HepG2 (cell line): ENCODE results near the gene MARS1. TPM values are rescaled to one million over a fixed set of nuclear protein-coding genes. Genes with fewer than 3 reads are reported as not detected.

Source experiments
- ATAC-seq: fragments of 200-7000 bp; cut with Tn5 transposase; 3 replicates; pipeline ENCODE4 v1.9.1; 2020; ENCODE audit warnings: mild to moderate bottlenecking, moderate library complexity
- BruUV-seq: library from RNA; stranded (reverse); fragments of 400-500 nt; replicated peaks from 2 replicates; lab custom pipeline; 2021; lab: Mats Ljungman, UMichigan
- CTCF ChIA-PET: fragments of 300-600 bp; formaldehyde crosslinking; extraction: SDS; loops from one replicate; lab custom pipeline; 2021; ENCODE audit warnings: low total read pairs, inconsistent platforms, low intra/inter-chr PET ratio; lab: Yijun Ruan, JAX
- POLR2A ChIA-PET: fragments of 350-600 bp; sonication (Branson Sonifier 250); formaldehyde crosslinking; loops from one replicate; lab custom pipeline; 2020; ENCODE audit warnings: antibody characterized with exemption, inconsistent platforms; lab: Yijun Ruan, JAX
- DNase-seq: peaks from one replicate; pipeline ENCODE4 v3.0.0-alpha.2; 2015; ENCODE audit warnings: low spot score
- FAIRE-seq: peaks from 3 replicates; lab custom pipeline; 2011; peaks lifted over from hg19 to GRCh38; lab: Jason Lieb, UNC
- H2AFZ ChIP-seq: one replicate; pipeline ENCODE4 v1.6.1; 2011; ENCODE audit warnings: low read length, inconsistent platforms
- H3K27ac ChIP-seq: fragments of 300-600 bp; 3 replicates; pipeline ENCODE4 v1.8.0; 2011; ENCODE audit warnings: mixed run types, mild to moderate bottlenecking, mixed read lengths, low read length, inconsistent platforms; ENCODE audit not compliant: insufficient read depth; ENCODE audit errors: extremely low read length
- H3K27me3 ChIP-seq, 2 experiments: fragments of 200-600 bp in 1 of 2; 2 replicates in 1 of 2; 3 replicates in 1 of 2; pipeline versions ENCODE4 v1.6.0 to v1.8.0; 2011; ENCODE audit warnings: low read length in 2 of 2, mild to moderate bottlenecking in 2 of 2, moderate library complexity in 2 of 2, inconsistent platforms in 1 of 2; ENCODE audit not compliant: insufficient read depth in 2 of 2, control insufficient read depth in 1 of 2
- H3K36me3 ChIP-seq, 2 experiments: fragments of 200-600 bp in 1 of 2; replicated peaks in 1 of 2; 2 replicates in 1 of 2; 3 replicates in 1 of 2; pipeline versions ENCODE4 v1.5.1 to v1.8.0; 2011; ENCODE audit warnings: low read length in 2 of 2, inconsistent platforms in 1 of 2; ENCODE audit not compliant: insufficient read depth in 2 of 2, control insufficient read depth in 1 of 2
- H3K4me1 ChIP-seq: 2 replicates; pipeline ENCODE4 v1.5.1; 2012; ENCODE audit warnings: low read length, inconsistent platforms; ENCODE audit not compliant: insufficient read depth
- H3K4me2 ChIP-seq: 2 replicates; pipeline ENCODE4 v1.6.0; 2011; ENCODE audit warnings: low read depth, low read length, inconsistent platforms
- H3K4me3 ChIP-seq, 3 experiments: fragments of 200-600 bp in 1 of 3; sonication (generic), shearing (Covaris generic) in 1 of 3; replicated peaks in 1 of 3; 2 replicates each; pipeline ENCODE4 v1.5.1; 2011 to 2016; ENCODE audit warnings: low read length in 3 of 3, inconsistent platforms in 2 of 3, low read depth in 2 of 3, mild to moderate bottlenecking in 2 of 3, control low read depth in 1 of 3, mixed read lengths in 1 of 3; ENCODE audit not compliant: insufficient read depth in 1 of 3
- H3K79me2 ChIP-seq: one replicate; pipeline ENCODE4 v1.6.1; 2011; ENCODE audit warnings: low read length, inconsistent platforms; ENCODE audit not compliant: insufficient read depth
- H3K9ac ChIP-seq: 2 replicates; pipeline ENCODE4 v1.6.0; 2011; ENCODE audit warnings: mild to moderate bottlenecking, low read depth, low read length, inconsistent platforms; ENCODE audit not compliant: insufficient read depth
- H3K9me3 ChIP-seq: 2 replicates; pipeline ENCODE4 v1.5.1; 2012; ENCODE audit warnings: mild to moderate bottlenecking, low read length
- H4K20me1 ChIP-seq: 2 replicates; pipeline ENCODE4 v1.6.0; 2011; ENCODE audit warnings: inconsistent platforms, mild to moderate bottlenecking, low read length, moderate library complexity; ENCODE audit not compliant: insufficient read depth
- ATF2 ChIP-seq: sonication (generic); formaldehyde crosslinking; IDR thresholded peaks from 2 replicates; pipeline ENCODE4 v1.4.0; 2020; ENCODE audit warnings: missing genetic modification reagents
- E2F5 ChIP-seq: sonication (generic); formaldehyde crosslinking; conservative IDR thresholded peaks from 2 replicates; pipeline ENCODE4 v1.4.0; 2020; ENCODE audit warnings: missing genetic modification reagents
- EED ChIP-seq: sonication (generic); formaldehyde crosslinking; IDR thresholded peaks from 2 replicates; pipeline ENCODE4 v1.5.0; 2020; ENCODE audit warnings: mild to moderate bottlenecking, missing genetic modification reagents
- ETV5 ChIP-seq: IDR thresholded peaks from 2 replicates; pipeline ENCODE4 v1.6.1; 2018; ENCODE audit warnings: missing biosample characterization, missing genetic modification reagents, inconsistent platforms, borderline replicate concordance
- HNRNPLL ChIP-seq: fragments of 200-400 bp; formaldehyde crosslinking; IDR thresholded peaks from 2 replicates; pipeline ENCODE4 v1.6.1; 2017; ENCODE audit warnings: mild to moderate bottlenecking, low read depth, low read length; ENCODE audit not compliant: poor library complexity, severe bottlenecking
- KDM3A ChIP-seq: IDR thresholded peaks from 2 replicates; pipeline ENCODE4 v1.6.1; 2018; ENCODE audit warnings: low read depth, missing compliant biosample characterization
- KLF16 ChIP-seq, 2 experiments: sonication (generic) in 1 of 2; formaldehyde crosslinking in 1 of 2; IDR thresholded peaks; 2 replicates each; pipeline versions ENCODE4 v1.6.1 to v1.8.0; 2016 to 2023; ENCODE audit warnings: missing genetic modification reagents in 2 of 2, missing compliant biosample characterization in 1 of 2
- NCOA1 ChIP-seq: sonication (generic); formaldehyde crosslinking; IDR thresholded peaks from 2 replicates; pipeline ENCODE4 v1.9.0; 2021; ENCODE audit warnings: missing genetic modification reagents
- PAX8 ChIP-seq: sonication (generic); formaldehyde crosslinking; IDR thresholded peaks from 2 replicates; pipeline ENCODE4 v1.8.0; 2022; ENCODE audit warnings: mild to moderate bottlenecking, missing genetic modification reagents, borderline replicate concordance
- PHF20 ChIP-seq: sonication (generic); formaldehyde crosslinking; IDR thresholded peaks from 2 replicates; pipeline ENCODE4 v1.5.0; 2020; ENCODE audit warnings: mild to moderate bottlenecking, missing genetic modification reagents
- SMAD3 ChIP-seq: sonication (generic); formaldehyde crosslinking; IDR thresholded peaks from 2 replicates; pipeline ENCODE4 v1.4.0; 2020; ENCODE audit warnings: missing genetic modification reagents
- SP5 ChIP-seq: IDR thresholded peaks from 2 replicates; pipeline ENCODE4 v1.6.1; 2016; ENCODE audit warnings: low read depth, borderline replicate concordance
- SRSF9 ChIP-seq: fragments of 200-400 bp; formaldehyde crosslinking; IDR thresholded peaks from 2 replicates; pipeline ENCODE4 v1.6.1; 2018; ENCODE audit warnings: borderline replicate concordance, mild to moderate bottlenecking, low read depth, low read length; ENCODE audit not compliant: insufficient read depth, poor library complexity, severe bottlenecking
- ZFYVE20 ChIP-seq: sonication (generic); formaldehyde crosslinking; IDR thresholded peaks from 2 replicates; pipeline ENCODE4 v1.8.0; 2023; ENCODE audit warnings: low read depth, mild to moderate bottlenecking, moderate library complexity, missing genetic modification reagents, borderline replicate concordance
- ZNF225 ChIP-seq: sonication (generic); formaldehyde crosslinking; IDR thresholded peaks from 2 replicates; pipeline ENCODE4 v1.4.0; 2020; ENCODE audit warnings: mild to moderate bottlenecking, missing genetic modification reagents
- ZNF34 ChIP-seq: sonication (generic); formaldehyde crosslinking; IDR thresholded peaks from 2 replicates; pipeline ENCODE4 v1.4.0; 2020; ENCODE audit warnings: mild to moderate bottlenecking, missing genetic modification reagents, borderline replicate concordance
- ZNF552 ChIP-seq: sonication (generic); formaldehyde crosslinking; IDR thresholded peaks from 2 replicates; pipeline ENCODE4 v1.9.0; 2022; ENCODE audit warnings: missing genetic modification reagents, mild to moderate bottlenecking, borderline replicate concordance
- ZNF577 ChIP-seq: sonication (generic); formaldehyde crosslinking; IDR thresholded peaks from 2 replicates; pipeline ENCODE4 v1.4.0; 2020; ENCODE audit warnings: mild to moderate bottlenecking, low read depth, missing genetic modification reagents, borderline replicate concordance
- ZNF761 ChIP-seq: sonication (generic); formaldehyde crosslinking; conservative IDR thresholded peaks from 2 replicates; pipeline ENCODE4 v1.4.0; 2020; ENCODE audit warnings: mild to moderate bottlenecking, missing genetic modification reagents
- WGBS: methylation state at CpG from one replicate; pipeline ENCODE4 v1.1.6; 2017; ENCODE audit warnings: low lambda C conversion rate; 5-methylcytosine and 5-hydroxymethylcytosine counted together
- in situ Hi-C: cut with HindIII; loops from 2 replicates; pipeline ENCODE4 v1.10.0; 2017; ENCODE audit warnings: low pct_unique_long_range_greater_than_20kb; ENCODE audit not compliant: extremely low pct_ligation_motif_present
- intact Hi-C: fragments of 100-400 bp; cut with micrococcal nuclease; formaldehyde crosslinking; loops from one replicate; pipeline ENCODE4 v1.10.0; 2022; ENCODE audit not compliant: unreplicated experiment
- polyA plus RNA-seq, 8 experiments: library from polyadenylated mRNA; depleted of rRNA in 3 of 8; stranded (reverse) in 7 of 8; unstranded in 1 of 8; fragments of >200 nt; fragmentation: Illumina TruSeq in 4 of 8; extraction: Trizol in 4 of 8; gene quantifications; 2 replicates each; pipeline versions ENCODE4 v1.2.1 to v1.2.3, GENCODE V29; 2011 to 2016; ENCODE audit warnings: low read depth in 4 of 8, missing spikeins in 1 of 8, mixed read lengths in 1 of 8; ENCODE audit not compliant: insufficient read depth in 1 of 8
- total RNA-seq, 5 experiments: library from RNA; depleted of rRNA; stranded (reverse); fragments of >200 nt; fragmentation: Illumina TruSeq; extraction: Trizol; gene quantifications; 2 replicates each; pipeline ENCODE4 v1.2.3, GENCODE V29; 2016; ENCODE audit warnings: low read depth in 1 of 5
- TF ChIP-seq, protein P1 (sequence below): sonication (generic); formaldehyde crosslinking; IDR thresholded peaks from 2 replicates; pipeline ENCODE4 v1.8.0; 2022; ENCODE audit warnings: mild to moderate bottlenecking, missing genetic modification reagents, borderline replicate concordance

Gene MARS1
- total and polyA plus RNA-seq, 2 of the 13 experiments (the other 11 are each of a cell fraction or from before 2014, with no cell fraction given), result 115 to 181 TPM

DNA sequence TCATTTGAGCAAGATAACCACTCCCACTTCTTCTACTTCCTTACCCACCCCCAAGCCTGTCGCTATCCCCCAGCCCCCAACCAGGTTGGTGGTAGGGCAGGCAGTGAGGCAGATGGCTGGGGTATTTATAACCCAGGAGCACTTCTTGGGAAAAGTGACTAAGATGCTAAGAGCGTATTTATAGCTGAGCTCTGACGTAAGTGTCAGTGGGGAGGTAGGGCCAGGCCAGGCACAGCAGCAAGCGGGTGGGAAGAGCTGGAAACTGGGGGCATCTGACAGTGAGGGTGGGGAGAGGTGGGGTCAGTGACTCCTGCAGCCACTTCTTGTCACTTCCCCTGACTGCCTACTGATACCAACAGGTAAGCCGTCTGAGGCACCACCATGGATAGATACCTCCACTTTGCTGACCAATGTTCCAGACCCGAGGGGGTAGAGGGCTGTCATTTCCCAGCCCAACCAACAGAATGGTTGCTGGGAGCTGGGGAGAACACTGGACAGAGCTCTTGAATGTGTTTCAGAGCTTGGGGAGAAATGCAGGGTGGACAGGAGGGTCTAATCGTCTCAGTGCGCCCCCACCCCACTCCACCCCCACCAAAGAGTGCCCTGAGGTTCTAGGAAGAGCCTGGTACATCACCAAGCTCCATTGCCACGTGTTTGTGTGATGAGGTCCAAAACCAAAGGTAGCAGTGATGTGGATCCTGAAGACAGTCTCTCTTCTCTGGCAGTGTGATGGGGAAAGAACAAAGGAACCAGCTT lies 35.5 kb upstream of the MARS1 start:
- Histone ChIP-seq H3K79me2 (peaks cover 15% of the 10 kb centered on the region), H3K27me3 (no peaks in the 10 kb centered on the region; a peak in 1 of 5 replicates), H3K4me2 (peak overlapping the region; percentile 80), H3K36me3 (no peaks in the 10 kb centered on the region), H2AFZ (no peak overlapping the region), H3K27ac (no peak overlapping the region), H3K4me3 (peak overlapping the region in 1 of 3 experiments; percentile 3; a peak in 1 of 6 replicates), H3K9me3 (no peaks in the 10 kb centered on the region), H3K9ac (no peak overlapping the region), H4K20me1 (no peaks in the 10 kb centered on the region), H3K4me1 (peaks cover 74% of the 10 kb centered on the region)
- no peak for ATAC-seq
- 38% methylated on average over 7 of the region's 9 CpGs for WGBS
- intact Hi-C loops, result loop anchor here (5.0 to 10.0 kb wide), 2 partner anchors 190 to 698 kb away; partner anchors contain the start of gene PRIM1
- in situ Hi-C loops, result loop anchor here (5.0 kb wide), 1 partner anchor 145 kb away; no protein-coding TSS in a partner anchor
- POLR2A ChIA-PET, result interaction anchor here (0.8 to 6.4 kb wide), 10 partner anchors 10 to 145 kb away, joined by 3 to 99 read pairs (median 6); partner anchors contain the start of genes INHBC and R3HDM2
- BruUV-seq, result no TSS peak
- no peak for FAIRE-seq
- CTCF ChIA-PET, result interaction anchor here (6.1 kb wide), 1 partner anchor 145 kb away, joined by 66 read pairs; no protein-coding TSS in a partner anchor
- DNase-seq, result no peak
- TF ChIP-seq ZNF34 (CRISPR knock-in tag), result no peak
- no peak for TF ChIP-seq EED (CRISPR knock-in tag)
- no peak for TF ChIP-seq ETV5
- no peak for TF ChIP-seq KDM3A (CRISPR knock-in tag)
- TF ChIP-seq SMAD3, result no peak
- no peak for TF ChIP-seq PHF20 (CRISPR knock-in tag)
- no peak for TF ChIP-seq HNRNPLL
- no peak for TF ChIP-seq SP5 (CRISPR knock-in tag)
- TF ChIP-seq ZFYVE20, result no peak
- no peak for TF ChIP-seq NCOA1 (CRISPR knock-in tag)
- TF ChIP-seq E2F5 (CRISPR knock-in tag), result no peak
- TF ChIP-seq, protein P1, sequence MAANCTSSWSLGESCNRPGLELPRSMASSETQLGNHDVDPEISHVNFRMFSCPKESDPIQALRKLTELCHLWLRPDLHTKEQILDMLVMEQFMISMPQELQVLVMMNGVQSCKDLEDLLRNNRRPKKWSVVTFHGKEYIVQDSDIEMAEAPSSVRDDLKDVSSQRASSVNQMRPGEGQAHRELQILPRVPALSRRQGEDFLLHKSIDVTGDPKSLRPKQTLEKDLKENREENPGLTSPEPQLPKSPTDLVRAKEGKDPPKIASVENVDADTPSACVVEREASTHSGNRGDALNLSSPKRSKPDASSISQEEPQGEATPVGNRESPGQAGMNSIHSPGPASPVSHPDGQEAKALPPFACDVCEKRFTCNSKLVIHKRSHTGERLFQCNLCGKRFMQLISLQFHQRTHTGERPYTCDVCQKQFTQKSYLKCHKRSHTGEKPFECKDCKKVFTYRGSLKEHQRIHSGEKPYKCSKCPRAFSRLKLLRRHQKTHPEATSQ, result 0 out of 2 replicates have a peak, but pooled peaks have one; percentile 29
- TF ChIP-seq ZNF577, result 0 out of 2 replicates have a peak, but pooled peaks have one; percentile 68
- 0 out of 2 replicates have a peak, but pooled peaks have one; percentile 57 for TF ChIP-seq PAX8 (CRISPR knock-in tag)
- TF ChIP-seq SRSF9, result no peak
- TF ChIP-seq ZNF552, result no peak
- TF ChIP-seq ATF2 (CRISPR knock-in tag), result no peak
- 0 out of 2 replicates have a peak, but pooled peaks have one; percentile 62 for TF ChIP-seq ZNF761 (CRISPR knock-in tag)
- TF ChIP-seq ZNF225 (CRISPR knock-in tag), result no peak
- no peak for TF ChIP-seq KLF16 (CRISPR knock-in tag; IDR thresholded peaks at IDR 0.05)
